ENCODE results near the gene CTXN2.

GRCh38 chr15:48176112-48176511 lies 15.4 kb upstream of the CTXN2 start:
- TF ChIP-seq CTCF (IDR thresholded peaks at IDR 0.05) (no peak), REST (IDR thresholded peaks at IDR 0.05; ENCODE audit: insufficient read depth in 1 of 2, low read depth in 2 of 2, low read length in 1 of 2) (no peak), POLR2AphosphoS5 (IDR thresholded peaks at IDR 0.05; ENCODE audit: low read depth, low read length) (no peak), TCF7L2 (IDR thresholded peaks at IDR 0.05; ENCODE audit: low read depth, low read length) (no peak), SIN3A (IDR thresholded peaks at IDR 0.05; ENCODE audit: borderline replicate concordance, insufficient read depth, low read depth, low read length) (no peak)

All from Panc1 (cell line).